ENCODE data around the gene RHD. TPM values are rescaled to one million over a fixed set of nuclear protein-coding genes. Genes with fewer than 3 reads are reported as not detected.
"Not testable (repeated sequence)": the region's sequence is repeated elsewhere in the genome, so short reads cannot be mapped to it uniquely, and the experiment has no call there.

Gene RHD
- total RNA-seq, 2 donors from 2014 or later: not detected

DNA sequence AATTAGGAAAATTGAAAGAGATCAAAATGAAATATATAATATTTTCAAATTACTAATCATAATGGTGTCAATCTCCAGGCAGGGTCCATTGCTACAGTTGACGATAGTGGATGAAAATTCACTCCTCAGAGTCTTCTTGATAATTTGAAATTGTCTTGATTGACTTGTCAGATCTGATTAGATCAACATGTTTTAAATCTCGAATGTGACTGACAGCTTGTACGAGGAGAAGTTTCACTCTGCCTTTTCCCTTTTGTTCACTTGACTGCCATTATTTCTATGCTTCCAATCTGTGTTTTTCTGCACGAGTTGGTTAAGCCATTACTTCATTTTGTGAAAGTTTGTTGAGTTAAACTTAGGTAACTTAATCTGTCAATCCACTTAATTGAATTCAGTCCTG lies 3.3 kb downstream of the RHD start:
- H3K9me3 ChIP-seq; H3K27ac ChIP-seq; H3K36me3 ChIP-seq; H3K27me3 ChIP-seq (replicated peaks; ENCODE audit: insufficient read depth); H3K4me3 ChIP-seq; DNase-seq (ENCODE audit: low spot score); H3K4me1 ChIP-seq (ENCODE audit: control insufficient read depth in 1 of 2, low read depth in 2 of 2); ATAC-seq (ENCODE audit: insufficient number of reproducible peaks, low FRiP score, low read depth): not testable (repeated sequence)

DNA sequence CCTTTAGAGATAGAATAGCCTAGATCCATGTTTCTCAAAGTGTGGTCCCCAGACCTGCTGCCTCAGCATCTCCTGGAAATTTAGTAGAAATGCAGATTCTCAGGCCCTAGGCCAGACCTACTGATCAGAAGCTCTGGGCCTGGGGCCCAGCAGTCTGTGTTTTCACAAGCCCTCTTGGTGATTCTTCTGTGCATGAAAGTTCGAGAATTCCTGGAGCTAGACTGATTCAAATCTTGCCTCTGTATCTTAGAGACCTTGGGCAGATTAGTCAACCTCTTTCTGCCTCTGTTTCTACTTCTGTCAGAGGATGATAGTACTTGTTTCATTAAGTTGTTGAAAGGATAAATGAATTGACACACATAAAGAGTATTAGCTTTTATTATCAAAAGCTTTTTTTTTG lies 5.0 kb downstream of the RHD start:
- H3K9me3 ChIP-seq; DNase-seq (ENCODE audit: low spot score); H3K27me3 ChIP-seq (replicated peaks; ENCODE audit: insufficient read depth); ATAC-seq (ENCODE audit: insufficient number of reproducible peaks, low FRiP score, low read depth); H3K4me3 ChIP-seq; H3K36me3 ChIP-seq; H3K4me1 ChIP-seq (ENCODE audit: control insufficient read depth in 1 of 2, low read depth in 2 of 2); H3K27ac ChIP-seq: not testable (repeated sequence)

GRCh38 chr1:25278358-25278757 lies 6.0 kb downstream of the RHD start:
- H3K36me3 ChIP-seq; H3K27me3 ChIP-seq (replicated peaks; ENCODE audit: insufficient read depth); H3K4me1 ChIP-seq (ENCODE audit: control insufficient read depth in 1 of 2, low read depth in 2 of 2); H3K9me3 ChIP-seq; ATAC-seq (ENCODE audit: insufficient number of reproducible peaks, low FRiP score, low read depth); H3K4me3 ChIP-seq; H3K27ac ChIP-seq; DNase-seq (ENCODE audit: low spot score): not testable (repeated sequence)

GRCh38 chr1:25278790-25279189 lies 6.5 kb downstream of the RHD start:
- DNase-seq (ENCODE audit: low spot score); H3K4me1 ChIP-seq (ENCODE audit: control insufficient read depth in 1 of 2, low read depth in 2 of 2); H3K27me3 ChIP-seq (replicated peaks; ENCODE audit: insufficient read depth); H3K27ac ChIP-seq; H3K9me3 ChIP-seq; H3K4me3 ChIP-seq; ATAC-seq (ENCODE audit: insufficient number of reproducible peaks, low FRiP score, low read depth); H3K36me3 ChIP-seq: not testable (repeated sequence)

DNA sequence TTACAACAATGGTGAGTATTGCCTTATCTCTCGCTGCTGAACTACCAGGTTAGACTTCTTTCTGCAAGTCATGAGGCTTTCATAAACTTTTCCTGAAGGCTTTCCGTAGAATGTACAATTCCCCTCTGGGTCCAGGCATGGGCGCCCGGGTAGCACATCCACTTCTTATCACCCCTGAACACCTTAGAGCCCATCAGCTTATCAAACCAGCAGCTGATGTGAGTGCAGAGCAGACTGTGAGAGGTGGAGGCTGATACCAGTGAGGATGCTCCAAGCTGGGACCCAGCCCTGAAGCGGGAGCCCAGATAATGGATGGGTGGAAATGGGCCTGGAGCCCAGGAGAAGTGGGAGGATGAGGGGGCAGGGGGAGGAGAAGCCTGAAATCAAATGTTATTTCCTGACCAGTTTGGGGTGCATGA lies 7.4 kb downstream of the RHD start:
- H3K9me3 ChIP-seq; ATAC-seq (ENCODE audit: insufficient number of reproducible peaks, low FRiP score, low read depth); H3K27me3 ChIP-seq (replicated peaks; ENCODE audit: insufficient read depth); H3K27ac ChIP-seq; H3K36me3 ChIP-seq; H3K4me3 ChIP-seq; H3K4me1 ChIP-seq (ENCODE audit: control insufficient read depth in 1 of 2, low read depth in 2 of 2); DNase-seq (ENCODE audit: low spot score): not testable (repeated sequence)

DNA sequence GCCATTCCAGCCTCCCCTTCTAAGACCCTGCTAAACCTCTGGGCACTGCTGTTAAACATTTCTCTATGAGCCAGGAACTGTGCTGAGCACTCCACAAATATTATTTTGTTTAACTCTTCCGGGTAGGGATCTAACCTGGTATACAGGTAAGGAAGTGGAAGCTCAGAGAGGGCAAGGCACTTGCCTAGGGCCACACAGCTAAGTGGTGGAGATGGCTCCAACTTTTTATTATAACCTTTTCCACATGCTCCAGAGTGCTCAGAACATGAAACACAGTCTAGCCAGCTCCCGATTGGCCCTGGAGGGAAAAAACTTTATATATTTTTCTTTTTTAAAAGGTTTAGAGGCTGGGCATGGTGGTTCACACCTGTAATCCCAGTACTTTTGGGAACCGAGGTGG lies 13.6 kb downstream of the RHD start:
- H3K9me3 ChIP-seq; ATAC-seq (ENCODE audit: insufficient number of reproducible peaks, low FRiP score, low read depth); H3K4me3 ChIP-seq; H3K27me3 ChIP-seq (replicated peaks; ENCODE audit: insufficient read depth); H3K27ac ChIP-seq; H3K4me1 ChIP-seq (ENCODE audit: control insufficient read depth in 1 of 2, low read depth in 2 of 2); DNase-seq (ENCODE audit: low spot score); H3K36me3 ChIP-seq: not testable (repeated sequence)

- H3K27ac ChIP-seq; DNase-seq (ENCODE audit: low spot score); H3K27me3 ChIP-seq (replicated peaks; ENCODE audit: insufficient read depth); H3K9me3 ChIP-seq; ATAC-seq (ENCODE audit: insufficient number of reproducible peaks, low FRiP score, low read depth); H3K36me3 ChIP-seq; H3K4me3 ChIP-seq; H3K4me1 ChIP-seq (ENCODE audit: control insufficient read depth in 1 of 2, low read depth in 2 of 2): not testable (repeated sequence)
Measured at GRCh38 chr1:25287164-25287563, 14.9 kb downstream of the RHD start.

DNA sequence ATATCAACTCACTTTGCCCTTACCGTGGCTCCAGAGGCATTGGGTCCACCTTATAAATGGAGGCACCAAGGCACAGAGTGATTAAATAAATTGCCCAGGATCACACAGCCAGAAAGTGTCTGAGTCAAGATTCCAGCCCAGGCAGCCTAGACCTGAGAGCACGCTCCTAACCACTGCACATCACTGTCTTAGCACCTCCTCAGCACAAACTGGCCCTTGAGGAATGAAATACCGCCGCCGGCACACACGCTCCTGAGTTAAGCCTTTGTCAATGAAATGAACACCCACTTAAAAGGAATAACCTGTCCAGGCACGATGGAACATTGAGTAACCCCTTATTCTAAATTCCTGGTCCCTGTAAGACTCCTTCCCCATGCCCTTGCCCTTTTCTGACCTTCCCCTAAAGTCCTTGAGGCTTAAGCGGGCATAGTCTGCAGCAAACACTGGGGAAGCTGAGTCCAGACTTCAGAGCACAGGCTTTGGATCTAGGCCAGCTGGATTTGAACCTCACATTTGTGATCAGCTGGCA lies 16.3 kb downstream of the RHD start:
- H3K27me3 ChIP-seq (replicated peaks; ENCODE audit: insufficient read depth); H3K36me3 ChIP-seq; H3K9me3 ChIP-seq; H3K27ac ChIP-seq; H3K4me3 ChIP-seq; H3K4me1 ChIP-seq (ENCODE audit: control insufficient read depth in 1 of 2, low read depth in 2 of 2); ATAC-seq (ENCODE audit: insufficient number of reproducible peaks, low FRiP score, low read depth); DNase-seq (ENCODE audit: low spot score): not testable (repeated sequence)

GRCh38 chr1:25290043-25290442 lies 17.7 kb downstream of the RHD start:
- not testable (repeated sequence) for H3K36me3 ChIP-seq; H3K27me3 ChIP-seq (replicated peaks; ENCODE audit: insufficient read depth); H3K9me3 ChIP-seq; H3K4me1 ChIP-seq (ENCODE audit: control insufficient read depth in 1 of 2, low read depth in 2 of 2); H3K4me3 ChIP-seq; H3K27ac ChIP-seq; DNase-seq (ENCODE audit: low spot score); ATAC-seq (ENCODE audit: insufficient number of reproducible peaks, low FRiP score, low read depth)

DNA sequence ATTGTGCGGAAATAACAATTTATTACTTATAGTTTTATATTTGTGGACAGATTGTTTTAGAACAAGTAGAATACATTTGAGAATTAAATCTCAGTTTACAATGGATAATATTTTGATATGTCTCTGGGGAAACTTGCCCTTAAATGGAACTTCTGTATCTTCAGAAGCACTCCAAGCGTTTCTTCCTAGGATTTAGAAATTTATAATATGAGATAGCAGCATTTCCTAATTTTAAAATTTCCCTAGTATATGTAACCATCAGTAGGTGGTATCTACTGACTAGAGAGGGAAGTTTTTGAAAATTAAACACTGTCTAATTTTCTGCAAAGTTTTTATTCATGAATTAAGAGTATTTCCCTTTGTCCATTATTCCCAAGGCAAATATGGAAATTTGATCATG lies 21.1 kb downstream of the RHD start:
- DNase-seq (ENCODE audit: low spot score); H3K4me1 ChIP-seq (ENCODE audit: control insufficient read depth in 1 of 2, low read depth in 2 of 2); H3K9me3 ChIP-seq; H3K27ac ChIP-seq; ATAC-seq (ENCODE audit: insufficient number of reproducible peaks, low FRiP score, low read depth); H3K27me3 ChIP-seq (replicated peaks; ENCODE audit: insufficient read depth); H3K4me3 ChIP-seq; H3K36me3 ChIP-seq: not testable (repeated sequence)

DNA sequence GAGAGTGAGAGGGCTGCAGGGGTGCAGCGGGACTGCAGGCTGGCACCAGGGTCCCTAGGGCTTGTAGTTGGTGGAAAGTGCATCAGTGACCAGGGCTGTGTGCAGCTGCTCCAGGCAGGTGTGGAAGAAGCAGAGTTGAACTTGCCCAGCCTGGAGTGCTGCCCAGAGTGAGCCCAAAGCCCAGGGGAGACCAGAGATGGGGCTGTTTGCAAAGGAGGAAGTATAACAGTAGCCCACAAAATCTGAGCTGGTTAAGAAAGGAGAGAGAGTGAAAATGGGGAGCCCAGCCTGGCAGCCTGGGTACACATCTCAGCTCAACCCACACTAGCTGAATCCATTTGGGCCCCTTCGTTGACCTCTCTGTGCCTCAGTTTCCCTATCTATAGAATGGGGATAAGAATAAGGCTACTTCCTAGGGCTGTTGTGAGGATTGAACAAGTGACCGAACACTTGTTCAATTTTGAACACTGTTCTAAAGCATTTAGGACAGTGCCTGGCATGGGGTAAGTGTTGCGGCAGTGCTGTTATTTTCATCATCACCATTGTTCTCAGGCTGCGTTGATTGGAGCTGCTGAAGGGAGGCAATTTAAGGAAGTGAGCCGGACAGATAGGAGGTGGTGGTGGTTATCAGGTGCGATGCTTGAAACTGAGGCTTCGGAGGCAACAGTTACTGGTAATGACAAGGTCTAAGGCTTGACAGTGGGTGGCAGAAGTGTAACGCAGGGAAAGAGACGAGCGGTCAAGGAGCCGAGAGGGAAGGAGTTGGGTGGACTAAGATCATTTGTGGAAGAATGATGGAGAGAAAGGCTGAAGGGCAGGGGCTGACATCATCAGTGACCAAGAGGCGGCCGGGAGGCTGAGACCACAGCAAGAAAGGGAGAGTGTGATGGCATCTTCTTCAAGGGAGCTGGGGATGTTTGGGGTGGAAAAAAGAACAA lies 22.8 kb downstream of the RHD start:
- H3K9me3 ChIP-seq; H3K4me1 ChIP-seq (ENCODE audit: control insufficient read depth in 1 of 2, low read depth in 2 of 2); H3K27me3 ChIP-seq (replicated peaks; ENCODE audit: insufficient read depth); H3K27ac ChIP-seq; ATAC-seq (ENCODE audit: insufficient number of reproducible peaks, low FRiP score, low read depth); DNase-seq (ENCODE audit: low spot score); H3K36me3 ChIP-seq; H3K4me3 ChIP-seq: not testable (repeated sequence)

- H3K27ac ChIP-seq; ATAC-seq (ENCODE audit: insufficient number of reproducible peaks, low FRiP score, low read depth); H3K9me3 ChIP-seq; H3K36me3 ChIP-seq; H3K4me3 ChIP-seq; H3K4me1 ChIP-seq (ENCODE audit: control insufficient read depth in 1 of 2, low read depth in 2 of 2); H3K27me3 ChIP-seq (replicated peaks; ENCODE audit: insufficient read depth); DNase-seq (ENCODE audit: low spot score): not testable (repeated sequence)
Measured at GRCh38 chr1:25296501-25296900, 24.2 kb downstream of the RHD start.
